ENCODE measurements around the gene KCNG4. TPM values are rescaled to one million over a fixed set of nuclear protein-coding genes. Genes with fewer than 3 reads are reported as not detected.
A peak's percentile ranks its signal among the peaks of the same experiment; 100 is the strongest.

Gene KCNG4
- total RNA-seq, 1 experiment from 2014 or later: not detected

DNA sequence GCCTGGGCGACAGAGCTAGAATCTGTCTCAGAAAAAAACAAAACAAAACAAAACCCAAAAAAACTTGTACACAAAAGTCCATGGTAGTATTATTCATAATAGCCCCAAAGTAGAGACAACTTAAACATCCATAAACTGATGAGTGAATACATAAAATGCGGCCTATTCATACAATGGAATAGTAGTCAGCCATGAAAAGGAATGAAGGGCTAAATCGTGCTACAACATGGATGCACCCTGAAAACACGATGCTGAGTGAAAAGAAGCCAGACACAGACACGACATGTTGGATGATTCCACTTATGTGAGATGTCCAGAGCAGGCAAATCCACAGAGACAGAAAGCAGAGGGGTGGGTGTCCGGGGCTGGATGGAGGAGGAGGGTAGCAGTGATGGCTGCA is 12.3 kb downstream of the KCNG4 start:
- H3K4me3 Mint-ChIP-seq: peak overlapping the region in 1 of 2 experiments; percentile 54; a peak in 1 of 5 replicates
- no peak overlapping the region for H3K23ac ChIP-seq (ENCODE audit: insufficient read length, low read depth, low read length)
- no peaks in the 10 kb centered on the region for H3K4me1 ChIP-seq (ENCODE audit: insufficient read depth, low read length)
- H3K14ac ChIP-seq (ENCODE audit: insufficient read depth, low read length): no peak overlapping the region
- no peaks in the 10 kb centered on the region for H3K36me3 Mint-ChIP-seq (ENCODE audit: insufficient read depth in 1 of 3, low read depth in 3 of 3)
- no peaks in the 10 kb centered on the region for H3K9me3 ChIP-seq (ENCODE audit: control insufficient read depth, low read depth, low read length)
- no peak overlapping the region for H3K56ac ChIP-seq (ENCODE audit: insufficient read length, low read depth, low read length)
- no peak overlapping the region for H2BK20ac ChIP-seq (ENCODE audit: low read depth, low read length, poor library complexity, severe bottlenecking)
- peaks cover 12 to 24% of the 10 kb centered on the region in 2 experiments for H3K4me1 Mint-ChIP-seq
- no peak overlapping the region for H3K4ac ChIP-seq (ENCODE audit: low read depth, low read length)
- H3K23me2 ChIP-seq (ENCODE audit: insufficient read length, low read depth, low read length, poor library complexity, severe bottlenecking): no peaks in the 10 kb centered on the region
- H3K79me1 ChIP-seq (ENCODE audit: insufficient read depth, low read depth, low read length, poor library complexity, severe bottlenecking): no peaks in the 10 kb centered on the region
- H2BK5ac ChIP-seq (ENCODE audit: insufficient read length, low read length): no peak overlapping the region
- H3T11ph ChIP-seq (ENCODE audit: low read length): no peak overlapping the region
- H3K27ac ChIP-seq (ENCODE audit: insufficient read length, low read depth, low read length): no peak overlapping the region
- H4K20me1 ChIP-seq (ENCODE audit: control insufficient read depth, insufficient read depth, insufficient read length): no peaks in the 10 kb centered on the region
- no peak overlapping the region for H2BK15ac ChIP-seq (ENCODE audit: low read depth, low read length)
- no peak overlapping the region for H3K9ac ChIP-seq (ENCODE audit: extremely low read depth, insufficient read length, low read length)
- H3K9me3 Mint-ChIP-seq: no peaks in the 10 kb centered on the region
- no peak overlapping the region for H2AK5ac ChIP-seq (ENCODE audit: insufficient read length, low read length)
- H3K4me2 ChIP-seq (ENCODE audit: insufficient read depth, insufficient read length, low read length): no peak overlapping the region
- no peaks in the 10 kb centered on the region for H3K27me3 ChIP-seq (ENCODE audit: insufficient read depth, low read length)
- H3K79me2 ChIP-seq (ENCODE audit: insufficient read depth, low read length): no peaks in the 10 kb centered on the region
- no peak for TF ChIP-seq CTCF (conservative IDR thresholded peaks at IDR 0.05)
- no peak for DNase-seq
- H3K27ac Mint-ChIP-seq: no peak overlapping the region
- no CpG with 5 or more reads among the region's 6 CpGs for WGBS (ENCODE audit: extremely low coverage, insufficient read length, low lambda C conversion rate)
- H4K8ac ChIP-seq (replicated peaks; ENCODE audit: insufficient read length, low read depth, low read length): no peak overlapping the region
- H4K91ac ChIP-seq (ENCODE audit: insufficient read length, low read depth, low read length): no peak overlapping the region
- H2AFZ ChIP-seq (ENCODE audit: low read length): no peak overlapping the region
- H3K27me3 Mint-ChIP-seq (ENCODE audit: low read depth): peaks cover 2% of the 10 kb centered on the region
- no peak overlapping the region for H4K5ac ChIP-seq (ENCODE audit: insufficient read length, low read depth, low read length)
- H2BK12ac ChIP-seq (ENCODE audit: insufficient read length, low read depth, low read length): no peak overlapping the region
- H2BK120ac ChIP-seq (ENCODE audit: low read depth, low read length, poor library complexity, severe bottlenecking): no peak overlapping the region
- H3K18ac ChIP-seq (ENCODE audit: insufficient read length, low read depth, low read length): no peak overlapping the region
